ENCODE measurements around the gene CD40. TPM values are rescaled to one million over a fixed set of nuclear protein-coding genes. Genes with fewer than 3 reads are reported as not detected.

Gene CD40
- total RNA-seq, 4 donors from 2014 or later = 12.0 to 17.5 (median 15.9) TPM

GRCh38 chr20:46108976-46109375 is 9.1 kb upstream of the CD40 start:
- TF ChIP-seq, protein P1, sequence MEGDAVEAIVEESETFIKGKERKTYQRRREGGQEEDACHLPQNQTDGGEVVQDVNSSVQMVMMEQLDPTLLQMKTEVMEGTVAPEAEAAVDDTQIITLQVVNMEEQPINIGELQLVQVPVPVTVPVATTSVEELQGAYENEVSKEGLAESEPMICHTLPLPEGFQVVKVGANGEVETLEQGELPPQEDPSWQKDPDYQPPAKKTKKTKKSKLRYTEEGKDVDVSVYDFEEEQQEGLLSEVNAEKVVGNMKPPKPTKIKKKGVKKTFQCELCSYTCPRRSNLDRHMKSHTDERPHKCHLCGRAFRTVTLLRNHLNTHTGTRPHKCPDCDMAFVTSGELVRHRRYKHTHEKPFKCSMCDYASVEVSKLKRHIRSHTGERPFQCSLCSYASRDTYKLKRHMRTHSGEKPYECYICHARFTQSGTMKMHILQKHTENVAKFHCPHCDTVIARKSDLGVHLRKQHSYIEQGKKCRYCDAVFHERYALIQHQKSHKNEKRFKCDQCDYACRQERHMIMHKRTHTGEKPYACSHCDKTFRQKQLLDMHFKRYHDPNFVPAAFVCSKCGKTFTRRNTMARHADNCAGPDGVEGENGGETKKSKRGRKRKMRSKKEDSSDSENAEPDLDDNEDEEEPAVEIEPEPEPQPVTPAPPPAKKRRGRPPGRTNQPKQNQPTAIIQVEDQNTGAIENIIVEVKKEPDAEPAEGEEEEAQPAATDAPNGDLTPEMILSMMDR (IDR thresholded peaks at IDR 0.05) = no peak
- no peak for TF ChIP-seq POLR2A (IDR thresholded peaks at IDR 0.05)
- intact Hi-C loops (cut with DNase I; ENCODE audit: low total_unique reads) = no loop called here
- DNase-seq (ENCODE audit: low spot score in 2 of 2) = no peak
- WGBS, 2 donors = 86 to 90% methylated on average over 14 of the region's 14 CpGs
- no peak overlapping the region for H3K4me3 ChIP-seq (ENCODE audit: low read depth, poor library complexity, severe bottlenecking)

DNA sequence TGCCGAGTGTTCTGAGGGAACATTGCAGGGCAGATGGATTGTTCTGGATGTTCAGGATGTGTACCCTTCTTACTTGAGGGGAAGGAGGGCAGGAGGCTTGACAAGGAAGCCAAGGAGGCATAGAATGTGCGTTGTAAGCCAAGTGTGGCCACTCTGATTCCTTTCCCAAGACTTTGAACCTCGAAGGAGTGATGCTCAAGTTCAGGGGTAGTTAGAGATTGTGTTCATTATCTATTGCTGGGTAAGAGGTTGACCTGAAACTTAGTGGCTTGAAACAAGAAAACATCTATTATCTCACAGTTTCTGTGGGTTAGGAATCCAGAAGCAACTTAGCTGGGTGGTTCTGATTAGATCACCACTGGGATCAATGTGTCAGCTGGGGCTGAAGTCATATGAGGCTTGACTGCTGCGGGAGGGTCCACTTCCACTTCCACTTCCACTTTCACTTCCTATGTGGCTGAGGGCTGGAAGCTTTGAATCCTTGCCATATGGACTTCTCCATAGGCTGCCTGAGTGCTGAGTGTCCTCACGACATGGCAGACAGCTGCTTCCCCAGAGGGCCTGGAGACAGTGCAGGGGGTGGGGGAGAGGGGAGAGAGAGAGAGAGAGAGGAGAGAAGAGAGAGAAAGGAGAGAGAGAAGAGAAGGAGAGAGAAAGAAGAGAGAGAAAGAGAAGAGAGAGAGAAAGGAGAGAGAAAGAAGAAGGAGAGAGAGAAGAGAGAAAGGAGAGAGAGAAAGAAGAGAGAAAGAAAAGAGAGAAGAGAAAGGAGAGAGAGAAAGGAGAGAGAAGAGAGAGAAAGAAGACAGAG is 6.9 kb upstream of the CD40 start:
- no peak for DNase-seq (ENCODE audit: low spot score in 2 of 2)
- H3K4me3 ChIP-seq (ENCODE audit: low read depth, poor library complexity, severe bottlenecking) = no peak overlapping the region
- no peak for TF ChIP-seq POLR2A (IDR thresholded peaks at IDR 0.05)
- TF ChIP-seq, protein P1 (IDR thresholded peaks at IDR 0.05) = no peak
- 50 to 51% methylated on average over 5 of the region's 5 CpGs for WGBS, 2 donors
- intact Hi-C loops (cut with DNase I; ENCODE audit: low total_unique reads) = no loop called here

DNA sequence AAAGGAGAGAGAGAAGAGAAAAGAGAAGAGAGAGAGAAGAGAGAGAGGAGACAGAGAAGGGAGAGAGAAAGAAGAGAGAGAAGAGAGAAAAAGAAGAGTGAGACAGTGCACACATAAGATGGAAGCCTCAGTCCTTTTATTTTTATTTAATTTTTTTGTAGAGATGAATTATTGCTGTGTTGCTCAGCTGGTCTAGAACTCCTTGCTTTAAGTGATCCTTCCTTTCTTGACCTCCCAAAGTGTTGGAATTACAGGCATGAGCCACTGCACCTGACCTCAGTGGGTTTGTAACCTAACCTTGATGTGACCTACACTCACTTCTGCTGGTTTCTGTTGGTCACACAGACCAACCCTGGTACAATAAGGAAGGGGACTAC is 6.3 kb upstream of the CD40 start:
- DNase-seq (ENCODE audit: low spot score in 2 of 2) = no peak
- no peak overlapping the region for H3K4me3 ChIP-seq (ENCODE audit: low read depth, poor library complexity, severe bottlenecking)
- no peak for TF ChIP-seq POLR2A (IDR thresholded peaks at IDR 0.05)
- TF ChIP-seq, protein P1 (IDR thresholded peaks at IDR 0.05) = no peak
- intact Hi-C loops (cut with DNase I; ENCODE audit: low total_unique reads) = no loop called here

DNA sequence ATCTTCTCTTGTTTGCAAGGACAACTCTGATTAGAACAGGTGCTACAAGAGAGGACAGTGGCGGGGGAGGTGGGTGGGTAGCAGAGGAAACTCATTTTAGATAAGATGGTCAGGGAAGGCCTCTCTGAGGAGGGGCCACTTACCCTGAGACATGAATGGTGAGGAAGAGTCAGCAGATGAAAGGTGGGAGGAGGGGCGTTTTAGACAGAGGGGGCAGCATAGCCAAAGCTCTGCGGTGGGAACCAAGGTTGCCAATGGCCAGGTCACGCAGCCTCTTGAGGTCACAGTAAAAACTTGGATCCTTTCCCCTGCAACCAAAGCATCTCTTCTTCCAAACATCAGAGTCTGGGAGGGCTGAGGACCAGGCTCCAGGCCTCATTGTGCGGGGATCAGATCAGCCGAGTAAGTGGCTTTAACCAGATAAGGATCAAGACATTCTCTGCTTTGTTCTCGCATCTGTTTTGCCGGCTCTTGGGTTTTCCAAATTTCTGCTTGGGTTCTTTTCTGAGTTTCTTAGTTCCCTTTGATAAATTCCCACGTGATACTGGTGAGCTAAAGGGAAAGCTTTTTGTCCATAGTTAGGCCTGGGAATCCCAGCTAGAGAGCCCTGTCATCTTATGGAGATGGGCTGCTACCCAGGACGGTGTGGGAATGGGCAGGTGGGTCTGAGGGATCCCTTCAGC is 5.5 kb upstream of the CD40 start:
- 72 to 77% methylated on average over 10 of the region's 10 CpGs for WGBS, 2 donors
- DNase-seq (ENCODE audit: low spot score in 2 of 2) = no peak
- TF ChIP-seq, protein P1 (IDR thresholded peaks at IDR 0.05) = no peak
- no peak for TF ChIP-seq POLR2A (IDR thresholded peaks at IDR 0.05)
- H3K4me3 ChIP-seq (ENCODE audit: low read depth, poor library complexity, severe bottlenecking) = no peak overlapping the region
- intact Hi-C loops (cut with DNase I; ENCODE audit: low total_unique reads) = no loop called here

GRCh38 chr20:46113113-46113470 is 5.0 kb upstream of the CD40 start:
- 63 to 70% methylated on average over 3 of the region's 3 CpGs for WGBS, 2 donors
- intact Hi-C loops (cut with DNase I; ENCODE audit: low total_unique reads) = no loop called here
- TF ChIP-seq, protein P1 (IDR thresholded peaks at IDR 0.05) = no peak
- no peak for TF ChIP-seq POLR2A (IDR thresholded peaks at IDR 0.05)
- DNase-seq (ENCODE audit: low spot score in 2 of 2) = no peak
- no peak overlapping the region for H3K4me3 ChIP-seq (ENCODE audit: low read depth, poor library complexity, severe bottlenecking)
